MCF 10A (cell line): ENCODE results near the gene MMP2. TPM values are rescaled to one million over a fixed set of nuclear protein-coding genes. Genes with fewer than 3 reads are reported as not detected.

Source experiments
- BruUV-seq: library from RNA; stranded (reverse); fragments of 400-500 nt; replicated peaks from 2 replicates; lab custom pipeline; 2021; lab: Mats Ljungman, UMichigan
- CTCF ChIA-PET: fragments of 300-600 bp; sonication (Branson Sonifier 250); formaldehyde crosslinking; extraction: SDS; loops from one replicate; lab custom pipeline; 2021; ENCODE audit warnings: antibody characterized with exemption, inconsistent platforms; lab: Yijun Ruan, JAX
- POLR2A ChIA-PET: fragments of 300-600, 350-650 bp; sonication (Branson Sonifier 250); formaldehyde crosslinking; extraction: SDS; loops from one replicate; lab custom pipeline; 2020; ENCODE audit warnings: antibody characterized with exemption, inconsistent platforms; lab: Yijun Ruan, JAX
- DNase-seq: peaks from one replicate; pipeline ENCODE4 v3.0.0-alpha.2; 2018; ENCODE audit not compliant: unreplicated experiment
- H3K27ac Mint-ChIP-seq: one replicate; pipeline ENCODE4 v1.8.0; 2022; ENCODE audit warnings: mild to moderate bottlenecking, low read depth, mixed read lengths; ENCODE audit not compliant: unreplicated experiment
- H3K27me3 Mint-ChIP-seq: one replicate; pipeline ENCODE4 v1.8.0; 2022; ENCODE audit warnings: mixed read lengths; ENCODE audit not compliant: insufficient read depth, unreplicated experiment
- H3K36me3 Mint-ChIP-seq: one replicate; pipeline ENCODE4 v1.8.0; 2022; ENCODE audit warnings: mild to moderate bottlenecking, moderate library complexity, mixed read lengths; ENCODE audit not compliant: insufficient read depth, unreplicated experiment
- H3K4me1 Mint-ChIP-seq: one replicate; pipeline ENCODE4 v1.8.0; 2022; ENCODE audit warnings: mixed read lengths; ENCODE audit not compliant: insufficient read depth, unreplicated experiment
- H3K4me3 Mint-ChIP-seq: one replicate; pipeline ENCODE4 v1.8.0; 2022; ENCODE audit warnings: mild to moderate bottlenecking, moderate library complexity, mixed read lengths; ENCODE audit not compliant: unreplicated experiment
- H3K9me3 Mint-ChIP-seq: one replicate; pipeline ENCODE4 v1.8.0; 2022; ENCODE audit warnings: mixed read lengths; ENCODE audit not compliant: unreplicated experiment
- CTCF ChIP-seq: fragments of 200-600 bp; IDR thresholded peaks from one replicate; pipeline ENCODE4 v1.8.0; 2022; ENCODE audit warnings: antibody characterized with exemption, mild to moderate bottlenecking; ENCODE audit not compliant: unreplicated experiment
- intact Hi-C: fragments of 100-400 bp; cut with micrococcal nuclease; formaldehyde crosslinking; loops from 2 replicates; pipeline ENCODE4 v1.14.1; 2022
- total RNA-seq: library from RNA; stranded (reverse); gene quantifications from 2 replicates; pipeline ENCODE4 v1.2.3, GENCODE V29; 2022

Gene MMP2
- total RNA-seq, 1 experiment from 2014 or later = 3.7 TPM

GRCh38 chr16:55467898-55468297 lies 11.1 kb upstream of the MMP2 start:
- ChIA-PET CTCF (interaction anchor here (0.5 to 21.5 kb wide), 12 partner anchors 17 to 1923 kb away, joined by 3 to 619 read pairs (median 4); no protein-coding TSS in a partner anchor), POLR2A (no interaction called here)
- H3K4me3 Mint-ChIP-seq = no peak overlapping the region
- H3K4me1 Mint-ChIP-seq = peaks cover 24% of the 10 kb centered on the region
- no peaks in the 10 kb centered on the region for H3K9me3 Mint-ChIP-seq
- TF ChIP-seq CTCF = no peak
- intact Hi-C loops = loop anchor here (5.0 to 10.0 kb wide), 3 partner anchors 374 to 1693 kb away; no protein-coding TSS in a partner anchor
- no peak overlapping the region for H3K27ac Mint-ChIP-seq
- no peaks in the 10 kb centered on the region for H3K36me3 Mint-ChIP-seq
- DNase-seq = no peak
- no peaks in the 10 kb centered on the region for H3K27me3 Mint-ChIP-seq
- BruUV-seq = no TSS peak

- no peaks in the 10 kb centered on the region for H3K9me3 Mint-ChIP-seq
- H3K27me3 Mint-ChIP-seq = no peaks in the 10 kb centered on the region
- CTCF ChIA-PET = interaction anchor here (0.5 to 21.5 kb wide), 12 partner anchors 17 to 1924 kb away, joined by 3 to 619 read pairs (median 5); partner anchors contain the start of gene CAPNS2
- no peak for DNase-seq
- no TSS peak for BruUV-seq
- POLR2A ChIA-PET = no interaction called here
- TF ChIP-seq CTCF = no peak
- intact Hi-C loops = loop anchor here (5.0 to 10.0 kb wide), 3 partner anchors 374 to 1694 kb away; no protein-coding TSS in a partner anchor
- no peak overlapping the region for H3K27ac Mint-ChIP-seq
- peaks cover 27% of the 10 kb centered on the region for H3K4me1 Mint-ChIP-seq
- H3K36me3 Mint-ChIP-seq = no peaks in the 10 kb centered on the region
- no peak overlapping the region for H3K4me3 Mint-ChIP-seq
Observed at GRCh38 chr16:55468352-55468990, 10.5 kb upstream of the MMP2 start.

- no TSS peak for BruUV-seq
- ChIA-PET CTCF (interaction anchor here (0.9 to 21.5 kb wide), 8 partner anchors 25 to 878 kb away, joined by 3 to 619 read pairs (median 4); partner anchors contain the start of gene CAPNS2), POLR2A (interaction anchor here (0.8 to 1.7 kb wide), 3 partner anchors 10 to 31 kb away, joined by 3 to 6 read pairs (median 3); no protein-coding TSS in a partner anchor)
- TF ChIP-seq CTCF = no peak
- no peaks in the 10 kb centered on the region for H3K27me3 Mint-ChIP-seq
- no peaks in the 10 kb centered on the region for H3K9me3 Mint-ChIP-seq
- no peak overlapping the region for H3K4me3 Mint-ChIP-seq
- H3K36me3 Mint-ChIP-seq = no peaks in the 10 kb centered on the region
- H3K27ac Mint-ChIP-seq = no peak overlapping the region
- intact Hi-C loops = loop anchor here (5.0 to 10.0 kb wide), 3 partner anchors 372 to 1695 kb away; no protein-coding TSS in a partner anchor
- H3K4me1 Mint-ChIP-seq = peaks cover 27% of the 10 kb centered on the region
- no peak for DNase-seq
Observed at GRCh38 chr16:55469821-55470532, 9.0 kb upstream of the MMP2 start.
